GM18498 (cell line): ENCODE results near the gene DNAL4.
"Not testable (repeated sequence)": the region's sequence is repeated elsewhere in the genome, so short reads cannot be mapped to it uniquely, and the experiment has no call there.

Source experiments
- ATAC-seq: cut with Tn5 transposase; IDR thresholded peaks from one replicate; pipeline ENCODE4 v1.9.1; 2021; ENCODE audit warnings: mild to moderate bottlenecking, moderate library complexity; ENCODE audit not compliant: unreplicated experiment

DNAL4 gene

GRCh38 chr22:38828191-38828590, 34.2 kb upstream of the DNAL4 start:
- no peak for ATAC-seq

- ATAC-seq = no peak
Observed at GRCh38 chr22:38827510-38827909, 33.6 kb upstream of the DNAL4 start.

DNA sequence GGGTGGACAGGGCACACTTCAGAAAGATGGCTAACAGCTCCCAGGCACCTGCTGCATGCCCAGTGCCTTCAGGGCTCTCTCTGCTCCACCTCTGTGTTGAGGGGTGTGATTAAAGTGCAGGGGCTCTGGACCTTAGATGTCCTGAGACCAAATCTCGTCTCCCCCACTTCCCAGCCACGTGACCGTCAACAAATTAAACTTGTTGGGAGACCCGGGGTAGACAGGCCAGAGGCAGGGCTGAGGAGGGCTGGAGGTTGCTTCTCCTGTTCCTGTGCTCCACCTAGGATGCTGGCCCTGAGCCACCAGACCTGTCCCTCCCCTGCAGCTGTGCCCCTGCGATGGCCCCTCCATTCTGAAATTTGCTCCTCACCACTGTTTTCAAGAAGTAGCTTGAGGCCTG, 32.9 kb upstream of the DNAL4 start:
- no peak for ATAC-seq

- ATAC-seq = no peak
Observed at GRCh38 chr22:38826386-38826785, 32.4 kb upstream of the DNAL4 start.

- ATAC-seq = no peak
Observed at GRCh38 chr22:38824585-38824984, 30.6 kb upstream of the DNAL4 start.

GRCh38 chr22:38823637-38824036, 29.7 kb upstream of the DNAL4 start:
- no peak for ATAC-seq

DNA sequence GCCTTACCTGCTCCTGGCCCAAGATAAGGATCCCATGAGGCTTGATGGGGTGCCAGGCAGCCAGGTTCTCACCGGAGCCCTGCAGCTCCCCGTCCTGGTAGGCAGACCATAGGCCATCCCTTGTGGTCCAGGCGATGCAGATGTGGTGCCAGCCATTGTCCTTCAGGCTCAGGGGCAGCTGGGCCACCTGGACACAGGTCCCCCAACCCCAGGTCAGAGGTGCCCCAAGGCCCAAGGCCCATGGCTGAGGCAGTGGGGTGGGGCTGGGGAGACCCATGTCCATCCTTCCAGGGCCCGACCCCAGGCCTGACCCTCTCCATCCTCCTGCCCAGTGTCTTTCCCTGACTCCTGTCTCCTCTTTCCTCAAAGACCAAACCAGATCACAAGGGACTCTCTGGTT, 29.1 kb upstream of the DNAL4 start:
- ATAC-seq = no peak

DNA sequence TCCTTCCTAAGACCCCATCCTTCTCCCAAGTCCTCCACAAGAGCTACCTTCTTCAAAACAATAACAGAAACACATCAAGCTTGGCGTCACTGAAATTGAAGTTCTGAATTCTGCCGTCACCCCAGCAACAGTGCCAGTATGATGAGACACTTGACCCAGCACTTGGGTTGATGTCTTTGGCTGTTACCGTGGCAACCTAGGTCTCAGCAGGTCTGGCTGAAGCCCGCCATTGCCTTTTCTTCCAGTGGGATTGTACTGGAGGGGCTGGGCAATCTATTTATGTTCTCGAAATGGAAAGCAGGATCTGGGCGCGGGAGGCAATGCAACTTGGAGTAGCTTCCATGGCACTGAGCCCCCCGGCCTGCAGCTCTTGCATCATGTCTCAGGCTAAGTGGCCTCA, 26.1 kb upstream of the DNAL4 start:
- ATAC-seq = no peak

DNA sequence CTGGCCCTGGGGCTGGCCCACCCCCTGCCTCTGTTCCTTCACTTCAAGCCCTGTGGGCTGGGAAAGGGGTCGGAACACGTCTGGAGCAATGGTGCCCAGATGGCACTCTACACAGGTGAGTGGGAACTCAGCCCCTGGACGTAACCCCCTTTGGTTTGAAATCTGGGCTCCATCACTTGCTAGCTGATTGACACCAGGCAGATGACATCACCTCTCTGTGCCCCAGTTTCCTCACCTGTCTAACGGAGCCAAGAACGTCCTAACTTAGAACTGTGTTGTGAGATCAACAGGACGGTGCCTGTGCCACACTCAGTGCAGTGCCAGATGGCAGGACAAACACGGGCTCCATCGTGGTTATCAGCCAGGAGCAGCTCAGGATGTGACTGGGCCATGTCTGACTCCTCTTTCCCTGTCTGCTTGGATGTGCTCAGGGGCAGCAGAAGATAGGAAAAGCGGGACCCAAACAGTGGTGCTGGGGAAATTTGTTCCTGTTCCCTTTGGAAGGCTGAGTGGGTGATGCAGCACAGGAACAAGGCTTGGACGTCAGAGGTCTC, 25.5 kb upstream of the DNAL4 start:
- ATAC-seq = no peak

- ATAC-seq = no peak
Observed at GRCh38 chr22:38817196-38817595, 23.3 kb upstream of the DNAL4 start.

GRCh38 chr22:38815842-38816241, 21.9 kb upstream of the DNAL4 start:
- ATAC-seq = no peak

GRCh38 chr22:38811241-38811640, 17.3 kb upstream of the DNAL4 start:
- no peak for ATAC-seq

GRCh38 chr22:38805041-38805593, 11.2 kb upstream of the DNAL4 start:
- ATAC-seq = not testable (repeated sequence)

- ATAC-seq = no peak
Observed at GRCh38 chr22:38802671-38803121, 8.8 kb upstream of the DNAL4 start.

DNA sequence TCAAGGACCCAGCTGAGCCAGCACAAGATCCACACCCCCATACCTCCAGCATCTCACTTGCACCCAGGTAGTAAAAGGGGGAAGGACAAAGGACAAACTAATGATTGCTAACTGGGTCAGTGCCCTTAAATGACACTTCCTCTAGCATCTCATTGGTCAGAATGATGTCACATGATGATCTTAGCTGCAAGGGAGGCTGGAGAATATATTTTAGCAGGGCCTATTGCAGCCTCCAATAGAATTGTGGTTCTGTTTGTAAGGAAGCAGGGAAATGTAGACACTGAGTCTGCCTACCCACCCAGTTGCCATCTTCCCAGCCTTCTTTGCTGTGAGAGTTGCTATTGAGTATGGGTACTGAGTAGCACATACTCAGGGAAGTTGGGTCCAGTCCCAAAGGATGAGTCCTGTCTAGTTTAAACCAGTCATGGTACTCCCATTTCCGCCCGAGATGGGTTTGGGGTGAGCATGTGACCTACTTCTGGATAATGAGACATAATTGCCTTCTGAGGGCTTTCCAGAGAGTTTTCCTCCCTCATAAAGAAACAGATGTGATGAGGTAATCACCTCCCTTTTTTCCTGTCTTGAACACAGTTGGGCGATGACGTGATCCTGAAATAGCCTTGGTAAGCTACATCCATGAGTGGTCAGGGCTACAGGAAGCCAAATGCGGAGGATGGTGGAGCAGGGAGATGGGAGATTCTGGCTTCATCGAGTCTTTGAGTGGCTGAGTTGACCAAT, 5.5 kb upstream of the DNAL4 start:
- no peak for ATAC-seq

GRCh38 chr22:38798496-38798895, 4.6 kb upstream of the DNAL4 start:
- no peak for ATAC-seq

- ATAC-seq = no peak
Observed at GRCh38 chr22:38796262-38796957, 2.5 kb upstream of the DNAL4 start.

- no peak for ATAC-seq
Observed at GRCh38 chr22:38795569-38795968, 1.6 kb upstream of the DNAL4 start.

- ATAC-seq = no peak
Observed at GRCh38 chr22:38793317-38793716, 626 bp downstream of the DNAL4 start.

DNA sequence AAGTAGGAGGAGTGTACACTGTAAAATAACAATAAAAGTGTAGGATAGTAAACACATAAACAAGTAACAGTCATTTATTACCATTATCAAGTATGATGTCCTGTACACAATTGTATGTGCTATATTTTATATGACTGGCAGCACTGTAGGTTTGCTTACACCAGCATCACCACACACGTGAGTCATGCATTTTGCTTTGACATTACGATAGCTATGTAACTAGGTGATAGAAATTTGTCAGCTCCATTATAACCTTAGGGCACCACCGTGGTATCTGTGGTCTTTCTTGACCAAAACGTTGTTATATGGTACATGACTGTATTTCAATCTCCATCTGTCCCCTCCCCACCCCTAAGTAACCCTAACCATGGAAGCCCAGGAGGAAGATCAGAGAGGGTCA, 1.1 kb downstream of the DNAL4 start:
- ATAC-seq = no peak

GRCh38 chr22:38789606-38790005, 4.3 kb downstream of the DNAL4 start:
- no peak for ATAC-seq

GRCh38 chr22:38788846-38789245, 5.1 kb downstream of the DNAL4 start:
- no peak for ATAC-seq
